Keratinocyte (primary cell): Measurements from ENCODE around the gene ZNF423. TPM values are rescaled to one million over a fixed set of nuclear protein-coding genes. Genes with fewer than 3 reads are reported as not detected.

Experiments used
- DNase-seq: peaks from one replicate; pipeline ENCODE4 v3.0.0-alpha.2; 2011; ENCODE audit warnings: low read depth, missing footprints, low spot score
- FAIRE-seq: peaks from 2 replicates; lab custom pipeline; 2011; peaks lifted over from hg19 to GRCh38; lab: Jason Lieb, UNC
- H2AFZ ChIP-seq: 2 replicates; pipeline ENCODE4 v1.6.0; 2012; ENCODE audit warnings: low read length, control low read depth, inconsistent platforms; ENCODE audit not compliant: control insufficient read depth
- H3K27ac ChIP-seq: 2 replicates; pipeline ENCODE4 v1.5.1; 2011; ENCODE audit warnings: low read length; ENCODE audit not compliant: control insufficient read depth, insufficient read depth
- H3K27me3 ChIP-seq: 3 replicates; pipeline ENCODE4 v1.6.0; 2011; ENCODE audit warnings: low read length; ENCODE audit not compliant: control insufficient read depth, insufficient read depth; ENCODE audit errors: extremely low read depth
- H3K36me3 ChIP-seq, 2 experiments: 2 replicates in 1 of 2; 3 replicates in 1 of 2; pipeline ENCODE4 v1.5.1; 2011; ENCODE audit warnings: low read length in 2 of 2, mild to moderate bottlenecking in 1 of 2; ENCODE audit not compliant: control insufficient read depth in 2 of 2, insufficient read depth in 2 of 2; ENCODE audit errors: extremely low read depth in 1 of 2
- H3K4me1 ChIP-seq: 3 replicates; pipeline ENCODE4 v1.5.1; 2011; ENCODE audit warnings: low read length; ENCODE audit not compliant: control insufficient read depth, insufficient read depth; ENCODE audit errors: extremely low read depth
- H3K4me2 ChIP-seq: 3 replicates; pipeline ENCODE4 v1.6.0; 2011; ENCODE audit warnings: low read depth, low read length; ENCODE audit not compliant: control insufficient read depth, insufficient read depth; ENCODE audit errors: extremely low read depth
- H3K4me3 ChIP-seq, 3 experiments: fragments of 200-600 bp in 1 of 3; sonication (generic) in 1 of 3; 2 replicates in 2 of 3; 3 replicates in 1 of 3; pipeline ENCODE4 v1.5.1; 2011 to 2016; ENCODE audit warnings: low read length in 3 of 3, mild to moderate bottlenecking in 3 of 3, control low read depth in 2 of 3, inconsistent platforms in 1 of 3, low read depth in 1 of 3, mixed read lengths in 1 of 3, mixed run types in 1 of 3, moderate library complexity in 1 of 3; ENCODE audit not compliant: control insufficient read depth in 2 of 3, insufficient read depth in 2 of 3; ENCODE audit errors: extremely low read depth in 1 of 3
- H3K79me2 ChIP-seq: 2 replicates; pipeline ENCODE4 v1.6.0; 2012; ENCODE audit warnings: low read length; ENCODE audit not compliant: control insufficient read depth, insufficient read depth
- H3K9ac ChIP-seq: 3 replicates; pipeline ENCODE4 v1.6.0; 2011; ENCODE audit warnings: low read length; ENCODE audit not compliant: control insufficient read depth, insufficient read depth; ENCODE audit errors: extremely low read depth
- H3K9me1 ChIP-seq: 3 replicates; pipeline ENCODE4 v1.6.0; 2011; ENCODE audit warnings: low read length; ENCODE audit not compliant: control insufficient read depth, insufficient read depth; ENCODE audit errors: extremely low read depth
- H3K9me3 ChIP-seq: 2 replicates; pipeline ENCODE4 v1.5.1; 2012; ENCODE audit warnings: low read depth, low read length; ENCODE audit not compliant: control insufficient read depth
- H4K20me1 ChIP-seq: 3 replicates; pipeline ENCODE4 v1.6.0; 2011; ENCODE audit warnings: low read length; ENCODE audit not compliant: control insufficient read depth, insufficient read depth; ENCODE audit errors: extremely low read depth
- EZH2 ChIP-seq: IDR thresholded peaks from one replicate; pipeline ENCODE4 v1.6.1; 2012; ENCODE audit warnings: inconsistent platforms, mild to moderate bottlenecking, low read length, moderate library complexity
- dilution Hi-C: fragments of 300-500 bp; cut with MboI; formaldehyde crosslinking; loops from one replicate; pipeline ENCODE4 v1.7.0; 2020; ENCODE audit warnings: low sequenced_read_pairs; ENCODE audit not compliant: extremely low pct_ligation_motif_present
- polyA plus RNA-seq, 5 experiments: library from polyadenylated mRNA; depleted of rRNA in 3 of 5; stranded (reverse) in 3 of 5; stranded (forward) in 1 of 5; unstranded in 1 of 5; fragments of >200 nt; gene quantifications; 1 replicate in 1 of 5; 2 replicates in 3 of 5; 3 replicates in 1 of 5; pipeline versions ENCODE4 v1.2.1 to v1.2.3, GENCODE V29; 2011 to 2012; ENCODE audit warnings: missing spikeins in 2 of 5, low read depth in 1 of 5, low replicate concordance in 1 of 5
- TF ChIP-seq, protein P1 (sequence below), 3 experiments: IDR thresholded peaks in 1 of 3; conservative IDR thresholded peaks in 1 of 3; optimal IDR thresholded peaks in 1 of 3; 2 replicates in 2 of 3; 3 replicates in 1 of 3; pipeline versions ENCODE3 to v1.5.1; 2011; ENCODE audit warnings: low read length in 3 of 3, mild to moderate bottlenecking in 3 of 3, moderate library complexity in 2 of 3, control low read depth in 1 of 3, inconsistent platforms in 1 of 3; ENCODE audit not compliant: insufficient read depth in 2 of 3; ENCODE audit errors: extremely low read depth in 1 of 3

The ZNF423 gene
- polyA plus RNA-seq, 1 donor (not counting 4 experiments of a cell fraction or from before 2014, with no cell fraction given): 0.05 TPM

GRCh38 chr16:49843758-49844157 lies 12.2 kb downstream of the ZNF423 start:
- no peak overlapping the region for H3K4me2 ChIP-seq
- no peak for FAIRE-seq
- H3K9ac ChIP-seq: no peak overlapping the region
- no peaks in the 10 kb centered on the region for H3K4me1 ChIP-seq
- DNase-seq: no peak
- H3K4me3 ChIP-seq: no peak overlapping the region
- no peaks in the 10 kb centered on the region for H3K9me3 ChIP-seq
- TF ChIP-seq, protein P1, sequence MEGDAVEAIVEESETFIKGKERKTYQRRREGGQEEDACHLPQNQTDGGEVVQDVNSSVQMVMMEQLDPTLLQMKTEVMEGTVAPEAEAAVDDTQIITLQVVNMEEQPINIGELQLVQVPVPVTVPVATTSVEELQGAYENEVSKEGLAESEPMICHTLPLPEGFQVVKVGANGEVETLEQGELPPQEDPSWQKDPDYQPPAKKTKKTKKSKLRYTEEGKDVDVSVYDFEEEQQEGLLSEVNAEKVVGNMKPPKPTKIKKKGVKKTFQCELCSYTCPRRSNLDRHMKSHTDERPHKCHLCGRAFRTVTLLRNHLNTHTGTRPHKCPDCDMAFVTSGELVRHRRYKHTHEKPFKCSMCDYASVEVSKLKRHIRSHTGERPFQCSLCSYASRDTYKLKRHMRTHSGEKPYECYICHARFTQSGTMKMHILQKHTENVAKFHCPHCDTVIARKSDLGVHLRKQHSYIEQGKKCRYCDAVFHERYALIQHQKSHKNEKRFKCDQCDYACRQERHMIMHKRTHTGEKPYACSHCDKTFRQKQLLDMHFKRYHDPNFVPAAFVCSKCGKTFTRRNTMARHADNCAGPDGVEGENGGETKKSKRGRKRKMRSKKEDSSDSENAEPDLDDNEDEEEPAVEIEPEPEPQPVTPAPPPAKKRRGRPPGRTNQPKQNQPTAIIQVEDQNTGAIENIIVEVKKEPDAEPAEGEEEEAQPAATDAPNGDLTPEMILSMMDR (optimal IDR thresholded peaks at IDR 0.05 in 1 of 3, IDR thresholded peaks at IDR 0.05 in 1 of 3, conservative IDR thresholded peaks at IDR 0.05 in 1 of 3; ENCODE audit: extremely low read depth in 1 of 3, insufficient read depth in 2 of 3, low read length in 3 of 3): no peak
- TF ChIP-seq EZH2: no peak
- H3K27me3 ChIP-seq: peaks cover 16% of the 10 kb centered on the region
- H2AFZ ChIP-seq: no peak overlapping the region
- H3K9me1 ChIP-seq: no peaks in the 10 kb centered on the region
- no peaks in the 10 kb centered on the region for H3K79me2 ChIP-seq
- no peaks in the 10 kb centered on the region for H4K20me1 ChIP-seq
- H3K36me3 ChIP-seq: no peaks in the 10 kb centered on the region
- dilution Hi-C loops: no loop called here
- H3K27ac ChIP-seq: no peak overlapping the region

GRCh38 chr16:49842972-49843371 lies 12.9 kb downstream of the ZNF423 start:
- no peaks in the 10 kb centered on the region for H3K9me1 ChIP-seq
- no peaks in the 10 kb centered on the region for H4K20me1 ChIP-seq
- DNase-seq: no peak
- H3K4me1 ChIP-seq: no peaks in the 10 kb centered on the region
- TF ChIP-seq, protein P1 (optimal IDR thresholded peaks at IDR 0.05 in 1 of 3, IDR thresholded peaks at IDR 0.05 in 1 of 3, conservative IDR thresholded peaks at IDR 0.05 in 1 of 3; ENCODE audit: extremely low read depth in 1 of 3, insufficient read depth in 2 of 3, low read length in 3 of 3): no peak
- no peak for TF ChIP-seq EZH2
- H3K27ac ChIP-seq: no peak overlapping the region
- no peaks in the 10 kb centered on the region for H3K9me3 ChIP-seq
- no peak overlapping the region for H2AFZ ChIP-seq
- H3K79me2 ChIP-seq: no peaks in the 10 kb centered on the region
- FAIRE-seq: no peak
- H3K4me3 ChIP-seq: no peak overlapping the region
- H3K9ac ChIP-seq: no peak overlapping the region
- dilution Hi-C loops: no loop called here
- H3K4me2 ChIP-seq: no peak overlapping the region
- peaks cover 23% of the 10 kb centered on the region for H3K27me3 ChIP-seq
- H3K36me3 ChIP-seq: no peaks in the 10 kb centered on the region
